COLO829 (cell line): ENCODE measurements around the gene TUBGCP5.

ENCODE experiments used
- DNase-seq: peaks from one replicate; pipeline ENCODE4 v3.0.0; 2012; ENCODE audit warnings: low spot score

The TUBGCP5 gene

GRCh38 chr15:22978691-22979237 is 60.6 kb downstream of the TUBGCP5 start:
- DNase-seq = no peak

GRCh38 chr15:22974745-22975144 is 64.6 kb downstream of the TUBGCP5 start:
- no peak for DNase-seq

- DNase-seq = no peak
Measured at GRCh38 chr15:22973987-22974386, 65.4 kb downstream of the TUBGCP5 start.

- no peak for DNase-seq
Measured at GRCh38 chr15:22973286-22973685, 66.1 kb downstream of the TUBGCP5 start.

- no peak for DNase-seq
Measured at GRCh38 chr15:22969489-22969888, 69.9 kb downstream of the TUBGCP5 start.

GRCh38 chr15:22968366-22968765 is 71.0 kb downstream of the TUBGCP5 start:
- no peak for DNase-seq

GRCh38 chr15:22967084-22967770 is 72.1 kb downstream of the TUBGCP5 start:
- DNase-seq = no peak

GRCh38 chr15:22966321-22967083 is 72.9 kb downstream of the TUBGCP5 start:
- no peak for DNase-seq

GRCh38 chr15:22963641-22964040 is 75.7 kb downstream of the TUBGCP5 start:
- DNase-seq = no peak

GRCh38 chr15:22962611-22963010 is 76.8 kb downstream of the TUBGCP5 start:
- DNase-seq = no peak

GRCh38 chr15:22961762-22962161 is 77.6 kb downstream of the TUBGCP5 start:
- no peak for DNase-seq

- no peak for DNase-seq
Measured at GRCh38 chr15:22960556-22960955, 78.8 kb downstream of the TUBGCP5 start.

- no peak for DNase-seq
Measured at GRCh38 chr15:22960126-22960525, 79.2 kb downstream of the TUBGCP5 start.

- DNase-seq = no peak
Measured at GRCh38 chr15:22959321-22960101, 79.9 kb downstream of the TUBGCP5 start.

GRCh38 chr15:22958487-22959280 is 80.7 kb downstream of the TUBGCP5 start:
- no peak for DNase-seq

- no peak for DNase-seq
Measured at GRCh38 chr15:22956978-22957260, 82.5 kb downstream of the TUBGCP5 start.

GRCh38 chr15:22956257-22956977 is 83.0 kb downstream of the TUBGCP5 start:
- no peak for DNase-seq

GRCh38 chr15:22955544-22956119 is 83.7 kb downstream of the TUBGCP5 start:
- no peak for DNase-seq

- DNase-seq = no peak
Measured at GRCh38 chr15:22954798-22955543, 84.4 kb downstream of the TUBGCP5 start.

- DNase-seq = no peak
Measured at GRCh38 chr15:22954326-22954725, 85.0 kb downstream of the TUBGCP5 start.
